Measurements from ENCODE around the gene ORM1. TPM values are rescaled to one million over a fixed set of nuclear protein-coding genes. Genes with fewer than 3 reads are reported as not detected.

ORM1 gene
- total RNA-seq, 4 donors from 2014 or later, result not detected

DNA sequence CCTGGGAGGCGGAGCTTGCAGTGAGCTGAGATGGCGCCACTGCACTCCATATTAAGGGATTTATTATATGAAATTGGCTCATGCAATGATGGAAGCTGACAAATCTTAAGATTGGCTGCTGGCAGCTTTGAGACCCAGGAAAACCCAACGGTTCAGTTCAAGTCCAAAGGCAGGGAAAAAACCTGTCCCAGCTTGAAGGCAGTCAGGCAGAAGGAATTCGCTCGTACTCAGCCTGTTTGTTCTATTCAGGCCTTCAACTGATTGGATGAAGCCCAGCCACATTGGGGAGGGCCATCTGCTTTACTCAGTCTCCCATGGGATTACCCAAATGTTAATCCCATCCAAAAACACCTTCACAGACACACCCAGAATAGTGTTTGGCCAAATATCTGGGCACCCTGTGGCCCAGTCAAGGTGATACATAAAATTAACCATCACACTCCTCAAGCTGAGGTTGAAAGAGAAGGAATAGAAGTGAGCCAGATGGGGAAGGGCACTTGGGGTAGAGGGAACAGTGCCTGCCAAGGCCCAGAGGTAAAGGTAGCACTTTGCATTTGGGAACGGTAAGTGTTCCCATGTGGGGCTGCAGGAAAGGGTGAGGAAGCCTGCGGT is 8.5 kb upstream of the ORM1 start:
- no peak overlapping the region for H3K4me3 ChIP-seq (ENCODE audit: low read depth, poor library complexity, severe bottlenecking)
- intact Hi-C loops (cut with DNase I; ENCODE audit: low total_unique reads), result no loop called here
- TF ChIP-seq POLR2A (IDR thresholded peaks at IDR 0.05) (no peak), CTCF (IDR thresholded peaks at IDR 0.05) (no peak)
- DNase-seq (ENCODE audit: low spot score in 2 of 2), result peak in 1 of 2 donors; percentile 39
- 69 to 72% methylated on average over 7 of the region's 7 CpGs for WGBS, 2 donors

GRCh38 chr9:114314881-114315722 is 7.8 kb upstream of the ORM1 start:
- 77% methylated on average over 8 of the region's 8 CpGs for WGBS, 2 donors
- intact Hi-C loops (cut with DNase I; ENCODE audit: low total_unique reads), result no loop called here
- peak in 1 of 2 donors; percentile 46 for DNase-seq (ENCODE audit: low spot score in 2 of 2)
- H3K4me3 ChIP-seq (ENCODE audit: low read depth, poor library complexity, severe bottlenecking), result no peak overlapping the region
- no peak for TF ChIP-seq POLR2A (IDR thresholded peaks at IDR 0.05)
- TF ChIP-seq CTCF (IDR thresholded peaks at IDR 0.05), result no peak

GRCh38 chr9:114315723-114316363 is 7.1 kb upstream of the ORM1 start:
- TF ChIP-seq CTCF (IDR thresholded peaks at IDR 0.05) (no peak), POLR2A (IDR thresholded peaks at IDR 0.05) (no peak)
- DNase-seq (ENCODE audit: low spot score in 2 of 2), result peak in 1 of 2 donors; percentile 26
- WGBS, 2 donors, result 84 to 86% methylated on average over 8 of the region's 8 CpGs
- H3K4me3 ChIP-seq (ENCODE audit: low read depth, poor library complexity, severe bottlenecking), result no peak overlapping the region
- intact Hi-C loops (cut with DNase I; ENCODE audit: low total_unique reads), result no loop called here

DNA sequence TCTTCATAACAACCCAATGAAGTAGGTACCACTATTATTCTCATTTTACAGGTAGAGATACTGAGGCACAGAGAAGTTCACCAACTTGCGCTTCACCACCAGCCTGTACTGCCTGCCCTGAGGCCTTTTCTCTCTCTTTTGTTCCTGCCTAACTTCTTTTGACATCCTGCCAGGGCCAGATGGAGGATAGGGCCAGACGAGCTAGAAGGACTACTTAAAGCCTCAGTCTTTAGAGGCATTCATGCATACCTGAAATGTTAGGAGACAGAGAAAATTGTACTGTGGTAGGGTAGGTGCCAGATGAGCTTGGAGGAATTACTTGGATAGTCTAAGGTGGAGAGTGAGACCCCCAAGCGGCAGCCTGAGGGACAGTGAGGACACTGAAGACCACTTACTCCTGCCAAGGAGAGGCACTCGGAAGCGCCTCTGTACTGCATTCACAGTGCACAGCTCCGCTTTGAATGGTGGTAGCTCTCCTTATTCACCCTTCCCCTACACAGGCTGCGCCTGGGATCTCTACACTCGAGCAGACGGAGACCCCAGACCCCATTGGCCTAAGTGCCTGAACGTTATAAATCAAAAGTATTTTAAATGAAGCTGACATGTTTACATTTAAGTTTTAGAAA is 6.2 kb upstream of the ORM1 start:
- intact Hi-C loops (cut with DNase I; ENCODE audit: low total_unique reads), result no loop called here
- 73 to 76% methylated on average over 10 of the region's 10 CpGs for WGBS, 2 donors
- H3K4me3 ChIP-seq (ENCODE audit: low read depth, poor library complexity, severe bottlenecking), result no peak overlapping the region
- peak in 1 of 2 donors; percentile 68 for DNase-seq (ENCODE audit: low spot score in 2 of 2)
- TF ChIP-seq CTCF (IDR thresholded peaks at IDR 0.05), result no peak
- no peak for TF ChIP-seq POLR2A (IDR thresholded peaks at IDR 0.05)

DNA sequence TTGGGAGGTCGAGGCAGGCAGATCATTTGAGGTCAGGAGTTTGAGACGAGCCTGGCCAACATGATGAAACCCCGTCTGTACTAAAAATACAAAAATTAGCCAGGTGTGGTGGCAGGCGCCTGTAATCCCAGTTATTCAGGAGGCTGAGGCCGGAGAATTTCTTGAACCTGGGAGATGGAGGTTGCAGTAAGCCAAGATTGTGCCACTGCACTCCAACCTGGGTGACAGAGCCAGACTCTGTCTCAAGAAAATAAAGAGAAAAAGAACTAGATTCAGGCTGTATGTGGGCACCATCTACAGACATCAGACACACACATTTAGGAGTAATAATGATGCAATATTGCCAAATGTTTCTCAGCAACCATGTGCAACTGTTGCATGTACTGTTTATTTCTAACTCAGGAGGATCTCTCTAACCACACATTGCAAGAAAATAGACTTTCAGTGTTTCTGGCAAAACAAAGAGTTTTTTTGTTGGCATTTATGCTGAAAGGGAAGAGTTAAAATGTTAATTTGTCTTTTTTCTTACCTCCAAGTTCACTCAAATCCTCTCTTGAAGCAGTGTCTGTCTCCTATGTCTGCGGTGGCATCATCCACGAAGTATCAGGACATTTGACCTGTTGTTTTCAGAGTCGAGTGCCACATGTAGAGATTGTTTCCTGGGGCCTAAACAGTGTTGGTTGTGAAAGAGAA is 5.1 kb upstream of the ORM1 start:
- H3K4me3 ChIP-seq (ENCODE audit: low read depth, poor library complexity, severe bottlenecking), result no peak overlapping the region
- 86 to 88% methylated on average over 8 of the region's 8 CpGs for WGBS, 2 donors
- intact Hi-C loops (cut with DNase I; ENCODE audit: low total_unique reads), result no loop called here
- TF ChIP-seq CTCF (IDR thresholded peaks at IDR 0.05) (no peak), POLR2A (IDR thresholded peaks at IDR 0.05) (no peak)
- DNase-seq (ENCODE audit: low spot score in 2 of 2), result peak in 1 of 2 donors; percentile 28
